ENCODE data around the gene ELMO3.
A peak's percentile ranks its signal among the peaks of the same experiment; 100 is the strongest.

The ELMO3 gene

DNA sequence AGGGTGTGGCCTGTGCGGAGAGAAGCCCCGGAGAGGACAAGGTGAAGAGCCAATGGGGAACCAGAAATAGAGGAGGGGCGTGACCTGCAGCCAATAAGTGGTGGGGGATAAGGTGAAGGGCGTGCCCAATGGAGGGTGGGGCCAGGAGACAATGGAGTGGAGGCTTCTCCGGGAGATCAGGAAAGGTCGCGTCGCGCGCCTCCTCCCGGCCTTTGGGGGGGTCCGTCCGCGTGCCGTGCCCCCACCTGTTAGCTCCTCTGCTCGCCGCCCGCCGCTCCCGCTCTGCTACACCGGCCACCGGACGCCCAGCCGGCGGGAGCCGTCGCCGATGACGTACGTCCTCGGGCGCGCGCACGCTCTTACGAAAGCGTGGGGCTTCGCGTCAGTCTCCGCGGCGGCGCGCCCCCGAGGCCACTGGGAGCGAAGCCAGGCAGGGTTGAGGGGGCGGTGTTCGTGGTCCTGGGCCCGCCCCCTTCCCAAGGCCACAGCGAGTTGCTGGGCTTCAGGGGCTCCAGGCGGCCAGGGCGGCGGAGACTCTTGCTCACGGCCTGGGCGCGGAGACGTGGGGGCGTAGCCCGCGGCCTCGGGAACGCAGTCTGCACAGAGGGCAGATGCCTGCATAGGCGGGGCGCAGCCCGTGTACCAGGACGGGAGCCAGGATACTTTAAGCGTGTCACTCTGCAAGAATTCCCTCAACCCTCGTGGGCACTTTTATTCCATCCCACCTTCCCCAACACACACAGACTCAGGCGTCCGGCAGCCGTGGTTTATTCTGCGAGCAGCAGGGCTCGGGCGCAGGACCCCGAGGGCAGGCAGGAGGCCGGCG is 15.1 kb upstream of the ELMO3 start, which contains the start of gene MATCAP1:
MATCAP1 (minus strand) TSS at position 337 of the 826 bp plus-strand sequence. CDS start 3,353 bp downstream, outside the sequence.
- peak within 1 kb of the TSS; percentile 80 for H3K4me3 ChIP-seq (ENCODE audit: low read depth, low read length)
- peak; percentile 94 for DNase-seq (ENCODE audit: low read depth)
- TF ChIP-seq, protein P1, sequence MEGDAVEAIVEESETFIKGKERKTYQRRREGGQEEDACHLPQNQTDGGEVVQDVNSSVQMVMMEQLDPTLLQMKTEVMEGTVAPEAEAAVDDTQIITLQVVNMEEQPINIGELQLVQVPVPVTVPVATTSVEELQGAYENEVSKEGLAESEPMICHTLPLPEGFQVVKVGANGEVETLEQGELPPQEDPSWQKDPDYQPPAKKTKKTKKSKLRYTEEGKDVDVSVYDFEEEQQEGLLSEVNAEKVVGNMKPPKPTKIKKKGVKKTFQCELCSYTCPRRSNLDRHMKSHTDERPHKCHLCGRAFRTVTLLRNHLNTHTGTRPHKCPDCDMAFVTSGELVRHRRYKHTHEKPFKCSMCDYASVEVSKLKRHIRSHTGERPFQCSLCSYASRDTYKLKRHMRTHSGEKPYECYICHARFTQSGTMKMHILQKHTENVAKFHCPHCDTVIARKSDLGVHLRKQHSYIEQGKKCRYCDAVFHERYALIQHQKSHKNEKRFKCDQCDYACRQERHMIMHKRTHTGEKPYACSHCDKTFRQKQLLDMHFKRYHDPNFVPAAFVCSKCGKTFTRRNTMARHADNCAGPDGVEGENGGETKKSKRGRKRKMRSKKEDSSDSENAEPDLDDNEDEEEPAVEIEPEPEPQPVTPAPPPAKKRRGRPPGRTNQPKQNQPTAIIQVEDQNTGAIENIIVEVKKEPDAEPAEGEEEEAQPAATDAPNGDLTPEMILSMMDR (IDR thresholded peaks at IDR 0.05; ENCODE audit: control insufficient read depth, extremely low read depth, insufficient read depth), result no peak

DNA sequence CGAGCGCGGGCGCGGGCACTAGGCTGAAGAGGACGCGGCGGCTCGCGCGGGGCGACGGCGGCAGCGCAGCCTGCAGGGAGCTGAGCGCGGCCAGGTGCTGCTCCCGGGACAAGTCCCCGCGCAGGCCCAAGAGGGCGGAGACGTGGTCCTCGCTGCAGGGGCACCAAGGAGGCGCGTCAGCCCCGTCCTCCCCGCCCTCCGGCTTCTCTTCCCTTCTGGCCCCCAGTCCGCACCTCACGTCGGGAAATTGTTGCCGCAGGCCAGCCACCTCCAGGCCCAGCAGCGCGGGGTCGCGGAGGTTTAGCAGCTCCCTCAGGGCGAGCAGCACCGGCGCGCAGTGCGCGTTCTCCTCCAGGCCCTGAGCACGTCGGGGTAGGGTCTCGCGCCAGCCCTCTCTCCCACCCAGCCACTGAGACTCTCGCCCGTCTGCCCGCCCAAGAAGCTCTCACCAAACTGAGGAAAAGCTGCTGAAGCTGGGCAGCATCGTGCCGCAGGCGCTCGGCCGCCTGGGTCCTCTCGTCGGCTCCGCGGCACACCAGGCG is 14.4 kb upstream of the ELMO3 start:
- peak overlapping the region; percentile 80 for H3K4me3 ChIP-seq (ENCODE audit: low read depth, low read length)
- TF ChIP-seq, protein P1 (IDR thresholded peaks at IDR 0.05; ENCODE audit: control insufficient read depth, extremely low read depth, insufficient read depth), result no peak
- DNase-seq (ENCODE audit: low read depth), result no peak

DNA sequence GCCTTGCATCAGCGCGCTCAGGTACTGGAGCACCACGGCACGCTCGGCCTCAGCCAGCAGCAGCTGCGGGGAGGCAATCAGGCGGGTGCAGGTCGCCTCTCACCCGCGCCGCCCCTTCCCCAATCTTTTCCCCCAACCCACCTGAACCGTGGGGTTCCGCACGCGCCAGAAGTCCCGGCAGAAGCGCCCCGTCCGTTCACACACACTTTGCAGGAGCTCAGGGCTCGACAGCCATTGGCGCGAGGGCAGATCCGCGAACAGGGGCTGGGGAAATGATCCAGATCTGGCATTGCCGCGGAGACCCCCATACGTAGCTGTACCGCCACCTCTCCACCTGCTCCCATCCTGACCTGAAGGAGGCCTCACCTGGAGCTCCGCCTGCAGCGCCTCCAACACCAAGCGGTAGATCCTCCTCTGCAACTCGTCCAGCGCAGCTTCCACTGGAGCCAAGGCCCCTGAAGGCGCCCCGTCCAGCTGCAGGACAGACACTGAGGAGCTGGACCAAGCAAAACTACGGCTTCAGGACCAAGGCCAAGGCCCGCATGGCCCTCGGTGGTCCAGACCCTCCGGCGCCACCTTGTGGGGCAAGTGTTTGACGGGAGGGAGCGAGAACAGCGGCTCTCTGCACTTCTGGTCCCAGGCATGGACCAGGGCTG is 13.8 kb upstream of the ELMO3 start:
- TF ChIP-seq, protein P1 (IDR thresholded peaks at IDR 0.05; ENCODE audit: control insufficient read depth, extremely low read depth, insufficient read depth), result peak; percentile 48
- peak overlapping the region; percentile 80 for H3K4me3 ChIP-seq (ENCODE audit: low read depth, low read length)
- DNase-seq (ENCODE audit: low read depth), result no peak

DNA sequence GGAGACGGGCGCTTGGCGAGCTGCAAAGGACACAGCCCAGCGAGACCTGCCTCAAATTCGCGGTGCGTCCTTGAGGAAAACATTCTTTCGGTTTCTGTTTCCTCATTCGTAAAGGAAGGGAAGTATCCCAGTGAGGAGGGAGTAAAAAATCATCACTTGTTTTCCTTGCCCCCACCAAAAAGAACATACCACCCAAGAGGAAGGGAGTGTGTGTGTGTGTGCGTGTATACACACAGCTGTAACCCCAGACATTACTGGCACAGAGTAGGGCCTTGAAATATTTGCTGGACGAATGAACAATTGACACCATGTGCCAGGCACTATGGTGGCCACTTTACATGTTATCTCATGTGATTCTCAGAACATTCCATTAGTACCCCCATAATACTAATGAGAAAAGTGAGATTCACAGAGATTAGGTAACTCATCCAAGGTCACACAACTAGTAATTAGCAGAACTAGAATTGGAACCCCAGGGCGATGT is 13.2 kb upstream of the ELMO3 start:
- no peak overlapping the region for H3K4me3 ChIP-seq (ENCODE audit: low read depth, low read length)
- no peak for DNase-seq (ENCODE audit: low read depth)
- TF ChIP-seq, protein P1 (IDR thresholded peaks at IDR 0.05; ENCODE audit: control insufficient read depth, extremely low read depth, insufficient read depth), result no peak

DNA sequence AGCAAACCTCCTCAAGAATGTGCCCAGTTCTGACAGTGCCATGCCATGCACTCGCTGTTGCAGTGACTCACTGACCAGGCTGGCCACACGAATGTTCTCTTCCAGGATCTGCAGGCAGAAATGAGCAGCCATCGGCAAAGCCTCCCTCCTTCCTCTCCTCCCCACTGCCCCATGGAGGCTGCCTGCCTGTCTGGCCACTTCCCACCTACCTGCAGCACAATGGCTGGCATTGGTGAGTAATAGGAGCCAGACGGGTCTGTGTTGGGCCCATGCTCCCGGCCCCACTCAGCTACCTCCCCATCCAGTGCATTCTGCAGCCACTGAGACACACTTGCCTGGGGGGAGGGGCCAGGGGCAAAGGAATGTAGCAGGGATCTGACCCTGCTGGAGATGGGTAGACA is 12.4 kb upstream of the ELMO3 start:
- H3K4me3 ChIP-seq (ENCODE audit: low read depth, low read length), result no peak overlapping the region
- TF ChIP-seq, protein P1 (IDR thresholded peaks at IDR 0.05; ENCODE audit: control insufficient read depth, extremely low read depth, insufficient read depth), result no peak
- DNase-seq (ENCODE audit: low read depth), result no peak

DNA sequence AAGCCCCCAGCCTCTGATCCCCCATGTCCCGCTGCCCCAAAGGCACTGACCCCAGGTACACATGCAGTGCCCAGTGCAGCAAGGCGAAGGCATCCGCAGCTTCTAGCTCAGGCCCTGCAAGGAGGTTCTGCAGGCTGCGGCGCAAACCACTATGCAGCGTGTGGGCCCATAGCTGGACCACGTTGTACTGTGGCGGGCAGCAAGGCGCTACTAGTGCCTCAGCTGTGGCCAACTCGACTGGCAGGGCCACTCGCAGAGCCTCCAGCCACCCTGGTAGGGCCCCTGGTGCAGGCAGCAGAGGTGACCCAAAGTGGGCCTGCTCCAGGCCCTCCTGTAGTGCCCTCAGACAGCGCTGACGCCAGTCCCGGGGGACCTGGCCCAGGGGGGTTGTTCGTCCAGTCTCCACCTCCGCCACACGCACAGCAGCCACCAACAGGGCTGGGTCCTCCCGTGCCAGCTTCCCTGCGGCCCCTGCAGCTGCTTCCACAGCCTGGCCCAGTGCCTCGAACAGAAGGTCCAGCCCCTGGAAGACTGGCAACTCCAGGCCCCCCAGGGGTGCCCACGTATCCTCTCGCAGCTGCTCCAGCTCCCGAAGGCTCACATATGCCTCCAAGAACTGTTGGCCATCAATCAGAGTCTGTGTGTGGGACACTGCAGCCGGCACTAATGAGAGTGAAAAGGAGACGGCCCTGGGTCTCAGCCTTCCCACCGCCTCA is 11.6 kb upstream of the ELMO3 start:
- no peak overlapping the region for H3K4me3 ChIP-seq (ENCODE audit: low read depth, low read length)
- TF ChIP-seq, protein P1 (IDR thresholded peaks at IDR 0.05; ENCODE audit: control insufficient read depth, extremely low read depth, insufficient read depth), result no peak
- no peak for DNase-seq (ENCODE audit: low read depth)

All from LNCaP clone FGC (cell line).